HUES6 (cell line): ENCODE results near the gene LIN7C.

Experiments used
- H3K27ac ChIP-seq: 2 replicates; pipeline ENCODE4 v1.7.0; 2013; ENCODE audit warnings: low read depth, mild to moderate bottlenecking, low read length, inconsistent platforms
- H3K27me3 ChIP-seq: 2 replicates; pipeline ENCODE4 v1.6.1; 2013; ENCODE audit warnings: low read length; ENCODE audit not compliant: control insufficient read depth, insufficient read depth
- H3K36me3 ChIP-seq: 2 replicates; pipeline ENCODE4 v1.6.1; 2013; ENCODE audit warnings: low read length; ENCODE audit not compliant: control insufficient read depth, insufficient read depth
- H3K4me1 ChIP-seq: 2 replicates; pipeline ENCODE4 v1.6.1; 2013; ENCODE audit warnings: low read length; ENCODE audit not compliant: control insufficient read depth, insufficient read depth
- H3K4me3 ChIP-seq: 2 replicates; pipeline ENCODE4 v1.5.1; 2013; ENCODE audit warnings: low read depth, low read length
- H3K9ac ChIP-seq: one replicate; pipeline ENCODE4 v1.6.1; 2013; ENCODE audit warnings: mild to moderate bottlenecking, low read length
- H3K9me3 ChIP-seq: 2 replicates; pipeline ENCODE4 v1.6.1; 2013; ENCODE audit warnings: low read depth, low read length; ENCODE audit not compliant: control insufficient read depth, insufficient read depth

LIN7C gene

GRCh38 chr11:27509908-27510307, 3.3 kb upstream of the LIN7C start:
- Histone ChIP-seq H3K27me3 (no peaks in the 10 kb centered on the region), H3K4me3 (no peak overlapping the region), H3K36me3 (peaks cover 2% of the 10 kb centered on the region; the same call in 1 of the 2 replicates), H3K27ac (no peak overlapping the region), H3K9ac (no peak overlapping the region), H3K4me1 (peaks cover 11% of the 10 kb centered on the region), H3K9me3 (no peaks in the 10 kb centered on the region)

GRCh38 chr11:27507557-27508322, 1.2 kb upstream of the LIN7C start:
- Histone ChIP-seq H3K27ac (no peak overlapping the region), H3K27me3 (no peaks in the 10 kb centered on the region), H3K9ac (no peak overlapping the region)

GRCh38 chr11:27505781-27506180, 788 bp downstream of the LIN7C start:
- Histone ChIP-seq H3K27me3 (no peaks in the 10 kb centered on the region), H3K4me3 (peak overlapping the region; percentile 98), H3K9ac (peak overlapping the region; percentile 98), H3K27ac (no peak overlapping the region), H3K9me3 (no peaks in the 10 kb centered on the region), H3K4me1 (peaks cover 5% of the 10 kb centered on the region), H3K36me3 (peaks cover 20% of the 10 kb centered on the region)

More at GRCh38 chr11:27507557-27508322, 1.2 kb upstream of the LIN7C start:
- H3K36me3 ChIP-seq = peaks cover 5% of the 10 kb centered on the region; the same call in 1 of the 2 replicates
- no peaks in the 10 kb centered on the region for H3K9me3 ChIP-seq
- peak overlapping the region; percentile 98 for H3K4me3 ChIP-seq
- peaks cover 5% of the 10 kb centered on the region for H3K4me1 ChIP-seq

- no peaks in the 10 kb centered on the region for H3K9me3 ChIP-seq
- no peak overlapping the region for H3K27ac ChIP-seq
- H3K27me3 ChIP-seq = no peaks in the 10 kb centered on the region
- peaks cover 5% of the 10 kb centered on the region for H3K4me1 ChIP-seq
- H3K4me3 ChIP-seq = no peak overlapping the region
- no peak overlapping the region for H3K9ac ChIP-seq
- peaks cover 33% of the 10 kb centered on the region for H3K36me3 ChIP-seq
These were observed 2.4 kb downstream of the LIN7C start for GRCh38 chr11:27504205-27504604.

GRCh38 chr11:27501100-27501499, 5.5 kb downstream of the LIN7C start:
- no peak overlapping the region for H3K9ac ChIP-seq
- peaks cover 57% of the 10 kb centered on the region for H3K36me3 ChIP-seq
- no peaks in the 10 kb centered on the region for H3K9me3 ChIP-seq
- H3K27me3 ChIP-seq = no peaks in the 10 kb centered on the region
- no peak overlapping the region for H3K27ac ChIP-seq
- peaks cover 5% of the 10 kb centered on the region for H3K4me1 ChIP-seq
- no peak overlapping the region for H3K4me3 ChIP-seq

GRCh38 chr11:27497911-27498310, 8.7 kb downstream of the LIN7C start:
- Histone ChIP-seq H3K27ac (no peak overlapping the region), H3K27me3 (no peaks in the 10 kb centered on the region), H3K4me1 (no peaks in the 10 kb centered on the region), H3K9ac (no peak overlapping the region), H3K4me3 (no peak overlapping the region), H3K9me3 (no peaks in the 10 kb centered on the region), H3K36me3 (peaks cover 66% of the 10 kb centered on the region)

- no peak overlapping the region for H3K9ac ChIP-seq
- H3K9me3 ChIP-seq = no peaks in the 10 kb centered on the region
- H3K27ac ChIP-seq = no peak overlapping the region
- H3K36me3 ChIP-seq = peaks cover 67% of the 10 kb centered on the region
- no peaks in the 10 kb centered on the region for H3K27me3 ChIP-seq
- H3K4me3 ChIP-seq = no peak overlapping the region
- no peaks in the 10 kb centered on the region for H3K4me1 ChIP-seq
These were observed 9.2 kb downstream of the LIN7C start for GRCh38 chr11:27497284-27497866.

- Histone ChIP-seq H3K36me3 (peaks cover 70% of the 10 kb centered on the region), H3K4me3 (no peak overlapping the region), H3K9ac (no peak overlapping the region), H3K27ac (no peak overlapping the region), H3K27me3 (no peaks in the 10 kb centered on the region), H3K9me3 (no peaks in the 10 kb centered on the region), H3K4me1 (no peaks in the 10 kb centered on the region)
These were observed 10.1 kb downstream of the LIN7C start for GRCh38 chr11:27496461-27496860.

GRCh38 chr11:27495710-27496300, 10.8 kb downstream of the LIN7C start:
- peaks cover 70% of the 10 kb centered on the region for H3K36me3 ChIP-seq

GRCh38 chr11:27489092-27489491, 17.5 kb downstream of the LIN7C start:
- no peak overlapping the region for H3K27ac ChIP-seq
- H3K4me3 ChIP-seq = no peak overlapping the region
- no peak overlapping the region for H3K9ac ChIP-seq
- no peaks in the 10 kb centered on the region for H3K27me3 ChIP-seq
- H3K36me3 ChIP-seq = peaks cover 37% of the 10 kb centered on the region
- no peaks in the 10 kb centered on the region for H3K4me1 ChIP-seq
- H3K9me3 ChIP-seq = peaks cover 10% of the 10 kb centered on the region

More at GRCh38 chr11:27495710-27496300, 10.8 kb downstream of the LIN7C start:
- H3K9ac ChIP-seq = no peak overlapping the region
- no peaks in the 10 kb centered on the region for H3K9me3 ChIP-seq
- H3K27me3 ChIP-seq = no peaks in the 10 kb centered on the region
- no peaks in the 10 kb centered on the region for H3K4me1 ChIP-seq
- H3K4me3 ChIP-seq = no peak overlapping the region
- H3K27ac ChIP-seq = no peak overlapping the region

- no peak overlapping the region for H3K27ac ChIP-seq
- H3K4me3 ChIP-seq = no peak overlapping the region
These were observed 18.9 kb downstream of the LIN7C start for GRCh38 chr11:27487706-27488105.

More at GRCh38 chr11:27487706-27488105, 18.9 kb downstream of the LIN7C start:
- Histone ChIP-seq H3K4me1 (0 out of 2 replicates have a peak, but pooled peaks cover 2% of the 10 kb centered on the region), H3K27me3 (no peaks in the 10 kb centered on the region), H3K36me3 (peaks cover 30% of the 10 kb centered on the region), H3K9ac (no peak overlapping the region), H3K9me3 (peaks cover 10% of the 10 kb centered on the region)
